Spinal cord (tissue), 10 donors: Measurements from ENCODE around the gene PARD3. TPM values are rescaled to one million over a fixed set of nuclear protein-coding genes. Genes with fewer than 3 reads are reported as not detected.

ENCODE experiments used
- DNase-seq, 6 donors: peaks; one replicate each; pipeline versions ENCODE4 v3.0.0 to v3.0.0-alpha.2; 2013 to 2015; ENCODE audit warnings: low spot score in 6 of 6, low read depth in 4 of 6
- H3K27ac ChIP-seq: one replicate; pipeline ENCODE4 v1.5.1; 2013; ENCODE audit warnings: low read depth, low read length, control low read depth
- H3K27me3 ChIP-seq: one replicate; pipeline ENCODE4 v1.6.1; 2013; ENCODE audit warnings: low read length; ENCODE audit not compliant: control insufficient read depth, insufficient read depth
- H3K36me3 ChIP-seq: one replicate; pipeline ENCODE4 v1.6.1; 2013; ENCODE audit warnings: low read length; ENCODE audit not compliant: control insufficient read depth, insufficient read depth
- H3K4me1 ChIP-seq: one replicate; pipeline ENCODE4 v1.6.1; 2013; ENCODE audit warnings: low read length; ENCODE audit not compliant: control insufficient read depth, insufficient read depth
- H3K4me3 ChIP-seq: one replicate; pipeline ENCODE4 v1.5.1; 2013; ENCODE audit warnings: low read depth, low read length, control low read depth
- H3K9me3 ChIP-seq: one replicate; pipeline ENCODE4 v1.6.1; 2013; ENCODE audit warnings: low read length; ENCODE audit not compliant: control insufficient read depth, insufficient read depth
- WGBS: methylation state at CpG from one replicate; pipeline ENCODE4 v1.1.5; 2013; ENCODE audit warnings: missing lambda C conversion rate; ENCODE audit not compliant: insufficient coverage; 5-methylcytosine and 5-hydroxymethylcytosine counted together
- polyA plus RNA-seq, 2 donors: library from polyadenylated mRNA; unstranded; fragments of 120-200 nt; gene quantifications; one replicate each; pipeline ENCODE4 v1.2.1, GENCODE V29; 2013; ENCODE audit not compliant: insufficient read length in 2 of 2
- total RNA-seq, 2 donors: library from RNA; depleted of rRNA in 1 of 2; stranded (reverse); fragments of 120-200 nt in 1 of 2; fragments of >200 nt in 1 of 2; gene quantifications; one replicate each; pipeline versions ENCODE4 v1.2.3 to v1.2.4, GENCODE V29; 2013 to 2014
- donor health status: healthy.

The PARD3 gene
- total and polyA plus RNA-seq, 4 donors: 29.5 to 94.3 (median 47.1) TPM

GRCh38 chr10:34339816-34340553 is 475.1 kb downstream of the PARD3 start:
- Histone ChIP-seq H3K27ac (no peak overlapping the region), H3K4me1 (no peaks in the 10 kb centered on the region), H3K36me3 (no peaks in the 10 kb centered on the region), H3K27me3 (no peaks in the 10 kb centered on the region), H3K9me3 (no peaks in the 10 kb centered on the region), H3K4me3 (no peak overlapping the region)
- DNase-seq: no peak
- WGBS: no CpG with 5 or more reads among the region's 2 CpGs

GRCh38 chr10:34337917-34338316 is 477.2 kb downstream of the PARD3 start:
- no peaks in the 10 kb centered on the region for H3K9me3 ChIP-seq
- H3K4me1 ChIP-seq: no peaks in the 10 kb centered on the region
- H3K27me3 ChIP-seq: no peaks in the 10 kb centered on the region
- H3K4me3 ChIP-seq: no peak overlapping the region
- no peaks in the 10 kb centered on the region for H3K36me3 ChIP-seq
- WGBS: 89% methylated on average over 1 of the region's 3 CpGs
- no peak overlapping the region for H3K27ac ChIP-seq
- DNase-seq: no peak

- no peak overlapping the region for H3K27ac ChIP-seq
- no peaks in the 10 kb centered on the region for H3K27me3 ChIP-seq
- H3K9me3 ChIP-seq: no peaks in the 10 kb centered on the region
- DNase-seq: peak in 1 of 6 donors; percentile 53
- no CpG with 5 or more reads among the region's 5 CpGs for WGBS
- H3K4me1 ChIP-seq: no peaks in the 10 kb centered on the region
- H3K4me3 ChIP-seq: no peak overlapping the region
- H3K36me3 ChIP-seq: no peaks in the 10 kb centered on the region
Observed at GRCh38 chr10:34335960-34336690, 479.0 kb downstream of the PARD3 start.

- Histone ChIP-seq H3K27me3 (no peaks in the 10 kb centered on the region), H3K9me3 (no peaks in the 10 kb centered on the region), H3K27ac (no peak overlapping the region), H3K4me1 (no peaks in the 10 kb centered on the region), H3K4me3 (no peak overlapping the region), H3K36me3 (no peaks in the 10 kb centered on the region)
- DNase-seq: no peak
- WGBS: no CpG with 5 or more reads among the region's 4 CpGs
Observed at GRCh38 chr10:34334908-34335307, 480.2 kb downstream of the PARD3 start.

- Histone ChIP-seq H3K4me3 (no peak overlapping the region), H3K27me3 (no peaks in the 10 kb centered on the region), H3K27ac (no peak overlapping the region), H3K9me3 (no peaks in the 10 kb centered on the region), H3K4me1 (no peaks in the 10 kb centered on the region), H3K36me3 (no peaks in the 10 kb centered on the region)
- no CpG with 5 or more reads among the region's 2 CpGs for WGBS
- no peak for DNase-seq
Observed at GRCh38 chr10:34333513-34333912, 481.6 kb downstream of the PARD3 start.

GRCh38 chr10:34327184-34327583 is 487.9 kb downstream of the PARD3 start:
- Histone ChIP-seq H3K9me3 (no peaks in the 10 kb centered on the region), H3K4me3 (no peak overlapping the region), H3K36me3 (peaks cover 4% of the 10 kb centered on the region), H3K27ac (no peak overlapping the region), H3K27me3 (no peaks in the 10 kb centered on the region), H3K4me1 (no peaks in the 10 kb centered on the region)
- whole genome bisulfite sequencing: 65% methylated on average over 2 of the region's 4 CpGs
- peak in 2 of 6 donors; percentile 37 to 75 for DNase-seq

GRCh38 chr10:34323192-34323591 is 491.9 kb downstream of the PARD3 start:
- DNase-seq: peak in 1 of 6 donors; percentile 40
- Histone ChIP-seq H3K27ac (no peak overlapping the region), H3K27me3 (no peaks in the 10 kb centered on the region)

GRCh38 chr10:34320265-34320664 is 494.8 kb downstream of the PARD3 start:
- Histone ChIP-seq H3K27ac (no peak overlapping the region), H3K9me3 (no peaks in the 10 kb centered on the region), H3K36me3 (peaks cover 2% of the 10 kb centered on the region), H3K27me3 (no peaks in the 10 kb centered on the region), H3K4me3 (no peak overlapping the region), H3K4me1 (no peaks in the 10 kb centered on the region)
- peak in 3 of 6 donors; percentile 19 to 90 (median 88) for DNase-seq
- WGBS: no CpG with 5 or more reads among the region's 4 CpGs

More at GRCh38 chr10:34323192-34323591, 491.9 kb downstream of the PARD3 start:
- Histone ChIP-seq H3K36me3 (peaks cover 4% of the 10 kb centered on the region), H3K4me1 (no peaks in the 10 kb centered on the region), H3K4me3 (no peak overlapping the region), H3K9me3 (no peaks in the 10 kb centered on the region)
- no CpG with 5 or more reads among the region's 1 CpG for WGBS

- no peaks in the 10 kb centered on the region for H3K27me3 ChIP-seq
- no peaks in the 10 kb centered on the region for H3K9me3 ChIP-seq
- H3K4me1 ChIP-seq: no peaks in the 10 kb centered on the region
- no peak overlapping the region for H3K27ac ChIP-seq
- no peaks in the 10 kb centered on the region for H3K36me3 ChIP-seq
- DNase-seq: peak in 1 of 6 donors; percentile 61
- no CpG with 5 or more reads among the region's 6 CpGs for WGBS
- no peak overlapping the region for H3K4me3 ChIP-seq
Observed at GRCh38 chr10:34319197-34319846, 495.8 kb downstream of the PARD3 start.
